GM18507 (cell line): ENCODE measurements around the gene BHLHA9.

ENCODE experiments used
- DNase-seq: peaks from one replicate; pipeline ENCODE4 v3.0.0; 2011; ENCODE audit warnings: low read depth; ENCODE audit not compliant: insufficient read length; ENCODE audit errors: extremely low spot score
- FAIRE-seq: peaks from 2 replicates; lab custom pipeline; 2011; peaks lifted over from hg19 to GRCh38; lab: Jason Lieb, UNC

BHLHA9 gene

DNA sequence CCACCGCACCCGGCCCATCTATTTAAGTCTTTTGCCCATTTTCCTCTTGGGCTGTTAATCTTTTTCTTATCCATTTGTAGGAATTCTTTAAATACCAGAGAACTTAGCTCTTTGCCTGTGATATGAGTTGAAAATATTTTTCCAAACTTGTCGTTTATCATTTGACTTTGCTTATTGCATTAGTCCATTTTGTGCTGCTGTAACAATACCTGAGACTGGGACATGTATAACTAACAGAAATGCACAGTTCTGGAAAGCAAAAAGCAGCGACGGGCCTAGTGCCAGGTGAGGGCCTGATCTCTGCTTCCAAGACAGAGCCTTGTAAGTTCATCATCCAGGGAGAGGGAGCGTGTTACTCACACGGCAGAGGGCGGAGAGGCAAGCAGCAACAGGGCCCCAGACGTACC lies 25.6 kb upstream of the BHLHA9 start:
- DNase-seq (no peak), FAIRE-seq (no peak)

DNA sequence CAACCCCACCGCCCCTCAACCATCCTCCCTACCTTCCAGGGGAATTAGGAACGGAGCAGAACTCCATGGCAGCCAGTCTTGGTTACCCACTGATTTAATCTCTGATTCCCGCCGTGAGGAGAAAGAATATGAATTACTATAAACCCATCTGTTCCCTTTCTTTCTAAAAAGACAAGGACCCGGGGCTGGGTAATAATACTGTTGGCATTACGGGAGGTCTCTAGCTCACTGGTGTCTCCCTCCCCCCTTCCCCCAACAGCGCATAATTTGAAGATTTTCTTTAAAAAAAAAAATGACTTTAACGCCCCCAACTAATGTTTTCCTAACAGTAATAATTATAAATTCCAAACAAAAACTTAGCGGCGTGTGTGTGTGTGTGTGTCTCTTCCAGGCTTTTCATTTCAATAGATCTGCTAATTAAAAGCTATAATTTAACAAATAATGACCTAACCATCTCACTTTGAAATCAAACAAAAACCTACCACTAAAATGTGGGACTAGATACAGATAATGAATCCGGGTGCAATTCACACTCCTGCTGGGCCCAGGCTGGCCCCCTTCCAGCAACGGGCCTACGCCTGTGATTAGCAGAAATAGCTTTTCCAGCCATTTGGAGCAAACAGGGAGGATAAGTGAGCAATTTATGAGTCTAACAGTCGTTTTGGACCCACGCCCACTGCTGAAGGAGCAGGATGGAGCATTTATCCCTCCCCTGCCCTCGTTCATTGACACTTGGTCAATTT lies 18.2 kb upstream of the BHLHA9 start:
- no peak for DNase-seq
- FAIRE-seq: no peak

DNA sequence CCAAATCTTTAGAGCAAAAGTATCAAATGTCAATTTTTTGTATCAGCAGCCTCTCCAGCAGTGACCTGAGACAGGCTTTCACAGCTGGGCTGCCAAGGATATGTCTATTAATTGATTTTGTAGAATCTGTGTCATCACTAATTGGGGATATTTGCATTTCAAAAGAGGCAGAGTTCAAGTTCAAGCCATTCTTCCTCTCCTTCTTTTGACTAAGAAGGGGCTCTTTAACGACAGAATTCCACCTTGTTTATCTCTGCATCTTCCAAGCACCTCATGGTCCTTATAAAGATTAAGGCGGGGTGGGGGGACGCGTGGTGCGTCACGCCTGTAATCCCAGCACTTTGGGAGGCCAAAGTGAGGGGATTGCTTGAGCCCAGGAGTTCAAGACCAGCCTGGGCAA lies 15.2 kb upstream of the BHLHA9 start:
- FAIRE-seq (no peak), DNase-seq (no peak)

- no peak for DNase-seq
- no peak for FAIRE-seq
Observed at GRCh38 chr17:1256699-1257098, 13.5 kb upstream of the BHLHA9 start.

DNA sequence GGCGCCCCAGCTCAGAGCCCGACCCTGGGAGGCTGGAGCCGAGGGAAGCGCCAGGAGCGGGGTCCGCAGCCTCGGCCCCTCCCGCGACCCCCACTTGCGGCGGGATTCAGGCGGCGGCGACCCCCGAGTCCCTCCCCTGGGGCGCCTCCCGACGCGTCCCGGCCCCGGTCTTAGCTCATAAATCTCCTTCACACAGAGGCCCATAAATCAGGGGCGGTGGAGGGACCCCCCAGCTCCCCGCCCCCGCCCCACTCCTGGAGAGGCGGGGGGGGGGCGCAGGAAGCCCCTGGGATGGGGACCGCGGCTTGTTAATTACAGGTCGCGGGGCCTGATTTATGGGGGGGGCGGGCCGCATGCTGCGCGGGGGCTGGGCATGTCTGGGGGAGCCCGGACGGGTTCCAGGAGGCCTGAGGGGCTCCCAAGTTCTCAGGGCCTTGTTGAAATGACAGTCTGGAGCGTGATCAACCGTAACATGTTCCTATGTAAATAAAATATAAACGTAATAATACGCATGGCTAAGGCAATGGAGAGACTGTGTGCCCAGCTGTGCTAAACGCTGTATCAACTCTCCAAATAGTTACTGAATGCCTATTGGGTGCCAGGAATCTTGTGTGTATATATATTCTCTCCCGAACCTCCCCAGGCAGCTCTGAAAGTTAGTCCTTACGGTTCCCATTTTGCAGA lies 10.0 kb upstream of the BHLHA9 start:
- DNase-seq (no peak), FAIRE-seq (no peak)

DNA sequence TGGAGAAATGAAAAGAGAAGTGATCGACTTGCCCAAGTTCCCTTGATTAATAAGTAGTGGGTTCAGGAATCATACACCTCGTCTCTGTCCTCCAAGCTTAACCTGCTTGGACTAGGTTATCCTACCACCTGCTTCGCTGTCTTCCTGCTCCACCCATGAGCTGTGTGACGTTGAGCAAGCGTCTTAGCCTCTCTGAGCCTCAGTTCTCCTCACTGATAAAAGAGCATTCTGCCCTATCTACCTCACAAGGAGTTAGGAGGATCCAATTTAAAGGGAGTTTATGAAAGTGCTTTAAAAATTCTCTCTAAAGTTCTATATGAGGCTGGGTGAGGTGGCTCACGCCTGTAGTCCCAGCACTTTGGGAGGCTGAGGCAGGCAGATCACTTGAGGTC lies 9.5 kb upstream of the BHLHA9 start:
- DNase-seq (no peak), FAIRE-seq (no peak)

DNA sequence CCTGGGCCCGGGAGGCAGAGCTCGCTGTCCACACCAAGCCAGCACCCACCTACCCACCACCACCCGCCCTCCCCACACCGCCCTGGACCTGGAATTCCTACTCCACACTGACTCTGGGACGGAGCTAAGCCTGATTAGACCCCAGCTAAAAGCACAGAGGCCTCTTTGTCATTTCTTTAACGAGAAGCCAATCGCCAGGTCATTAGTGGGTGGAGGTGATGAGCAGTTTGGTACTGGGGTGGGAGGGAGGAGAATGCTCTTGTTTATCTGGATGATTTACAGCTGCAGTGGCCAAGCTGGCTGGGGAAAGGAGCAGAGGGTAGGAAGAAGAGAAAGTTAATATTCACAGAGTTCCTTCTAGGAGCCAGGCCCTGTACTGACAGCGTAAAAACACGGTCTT lies 6.0 kb upstream of the BHLHA9 start:
- FAIRE-seq (no peak), DNase-seq (no peak)

GRCh38 chr17:1267471-1267943 lies 2.7 kb upstream of the BHLHA9 start:
- FAIRE-seq (no peak), DNase-seq (no peak)

DNA sequence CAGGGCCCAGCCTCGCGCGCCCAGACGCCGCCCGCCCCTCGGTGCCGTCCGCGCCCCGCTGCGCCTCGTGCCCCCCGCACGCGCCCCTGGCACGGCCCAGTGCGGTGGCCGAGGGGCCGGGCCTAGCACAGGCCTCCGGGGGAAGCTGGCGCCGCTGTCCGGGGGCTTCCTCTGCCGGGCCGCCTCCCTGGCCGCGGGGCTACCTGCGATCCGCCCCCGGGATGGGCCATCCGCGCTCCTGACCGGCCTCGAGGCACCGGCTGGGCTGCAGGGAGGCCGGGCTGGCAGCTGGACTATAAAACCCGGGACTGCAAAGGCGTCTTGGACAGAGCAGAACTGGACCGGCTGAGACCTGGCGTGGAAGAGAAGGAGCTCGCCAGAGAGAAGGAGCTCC lies 783 bp downstream of the BHLHA9 start:
- no peak for DNase-seq
- FAIRE-seq: no peak

DNA sequence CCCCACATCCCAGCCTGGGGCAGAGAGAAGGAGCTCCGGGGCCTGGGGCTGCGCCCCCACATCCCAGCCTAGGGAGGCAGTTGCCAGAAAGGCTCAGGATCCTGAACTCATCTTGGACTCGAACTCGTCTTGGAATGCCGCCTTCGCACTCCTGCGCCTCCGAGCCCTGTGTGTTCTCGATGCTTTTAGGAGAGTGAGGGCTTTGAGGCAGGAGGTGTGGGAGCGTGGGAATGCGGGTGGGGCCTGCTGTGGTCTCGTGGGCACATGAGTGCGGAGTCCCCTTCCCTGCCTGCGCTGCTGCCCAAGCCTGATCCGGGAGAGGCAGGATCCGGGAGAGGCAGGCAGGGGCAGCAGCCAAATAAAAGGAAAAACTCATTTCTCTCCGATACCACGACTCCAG lies 1.2 kb downstream of the BHLHA9 start:
- DNase-seq: no peak
- no peak for FAIRE-seq

GRCh38 chr17:1272701-1273100 lies 2.5 kb downstream of the BHLHA9 start:
- FAIRE-seq (no peak), DNase-seq (no peak)

- FAIRE-seq (no peak), DNase-seq (no peak)
Observed at GRCh38 chr17:1273492-1274244, 3.4 kb downstream of the BHLHA9 start.

DNA sequence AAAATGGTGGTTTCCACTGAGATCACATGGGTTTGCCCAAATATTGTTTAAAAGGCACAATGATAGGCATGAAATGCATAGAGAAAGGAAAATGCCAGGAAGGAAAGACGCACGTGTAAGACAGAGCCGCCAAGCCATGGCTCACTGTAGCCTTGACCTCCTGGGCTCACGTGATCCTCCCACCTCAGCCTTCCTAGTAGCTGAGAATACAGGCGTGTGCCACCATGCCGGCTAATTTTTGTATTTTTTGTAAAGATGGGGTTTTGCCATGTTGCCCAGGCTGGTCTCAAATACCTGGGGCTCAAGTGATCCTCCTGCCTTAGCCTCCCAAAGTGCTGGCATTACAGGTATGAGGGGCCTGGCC lies 4.0 kb downstream of the BHLHA9 start:
- no peak for DNase-seq
- FAIRE-seq: no peak

DNA sequence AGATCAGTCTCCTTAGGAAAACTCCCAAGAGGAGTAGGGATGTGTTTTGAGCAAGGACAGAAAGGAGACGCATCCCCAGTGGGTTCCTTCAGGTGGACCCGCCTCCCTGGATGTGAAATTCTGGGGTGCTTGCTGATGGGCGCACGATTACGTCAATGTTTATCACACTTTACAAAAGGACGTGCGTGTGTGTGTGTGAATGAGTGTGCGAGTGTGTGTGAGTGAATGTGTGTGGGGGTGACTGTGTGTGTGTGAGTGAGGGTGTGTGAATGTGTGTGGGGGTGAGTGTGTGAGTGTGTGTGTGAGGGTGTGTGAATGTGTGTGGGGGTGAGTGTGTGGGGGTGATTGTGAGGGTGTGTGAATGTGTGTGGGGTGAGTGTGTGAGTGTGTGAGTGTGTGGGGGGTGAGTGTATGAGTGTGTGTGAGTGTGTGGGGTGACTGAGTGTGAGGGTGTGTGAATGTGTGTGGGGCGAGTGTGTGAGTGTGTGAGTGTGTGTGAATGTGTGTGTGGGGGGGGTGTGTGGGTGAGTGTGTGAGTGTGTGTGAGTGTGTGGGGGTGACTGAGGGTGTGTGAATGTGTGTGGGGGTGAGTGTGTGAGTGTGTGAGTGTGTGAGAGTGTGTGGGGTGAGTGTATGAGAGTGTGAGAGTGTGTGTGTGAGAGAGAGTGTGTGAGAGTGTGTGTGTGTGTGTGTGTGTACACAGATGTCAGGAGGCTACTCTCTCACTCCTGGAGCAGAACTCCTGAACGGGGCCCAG lies 5.1 kb downstream of the BHLHA9 start:
- FAIRE-seq: no peak
- no peak for DNase-seq

- peak; percentile 80 for FAIRE-seq
- DNase-seq: peak; percentile 42
Observed at GRCh38 chr17:1275962-1276736, 5.9 kb downstream of the BHLHA9 start.

DNA sequence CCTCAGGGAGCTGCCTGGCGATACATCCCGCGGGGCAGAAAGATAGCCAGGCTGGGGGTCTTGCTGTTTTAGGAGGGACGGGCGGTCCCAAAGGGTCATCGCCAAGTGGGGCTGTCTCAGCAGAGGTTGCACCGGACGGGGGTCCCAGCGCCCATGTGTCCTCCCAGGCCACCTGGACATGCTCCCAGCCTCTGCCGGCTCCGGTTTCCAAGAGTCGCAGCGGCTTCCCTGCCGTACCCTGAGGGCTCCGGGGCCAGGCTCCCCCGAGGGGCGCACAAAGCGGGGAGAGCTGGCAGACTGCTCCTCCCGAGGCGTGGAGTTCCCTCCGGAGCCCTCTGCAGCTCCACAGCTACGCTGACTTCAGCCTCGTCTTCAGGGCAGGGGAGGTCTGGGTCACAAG lies 10.4 kb downstream of the BHLHA9 start:
- DNase-seq (no peak), FAIRE-seq (no peak)

GRCh38 chr17:1286379-1287106 lies 16.3 kb downstream of the BHLHA9 start:
- FAIRE-seq (no peak), DNase-seq (no peak)

GRCh38 chr17:1289695-1290094 lies 19.5 kb downstream of the BHLHA9 start:
- DNase-seq (no peak), FAIRE-seq (no peak)

DNA sequence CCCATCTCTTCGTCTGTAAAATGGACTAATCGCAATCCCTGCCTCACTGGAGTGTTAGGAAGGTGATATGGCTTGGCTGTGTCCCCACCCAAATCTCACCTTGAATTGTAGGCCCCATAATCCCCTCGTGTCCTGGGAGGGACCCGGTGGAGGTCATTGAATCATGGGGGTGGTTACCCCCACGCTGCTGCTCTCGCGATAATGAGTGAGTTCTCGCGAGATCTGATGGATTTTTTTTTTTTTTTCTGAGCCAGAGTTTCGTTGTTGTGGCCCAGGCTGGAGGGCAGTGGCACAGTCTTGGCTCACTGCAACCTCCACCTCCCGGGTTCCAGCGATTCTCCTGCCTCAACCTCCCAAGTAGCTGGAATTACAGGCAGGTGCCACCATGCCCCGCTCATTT lies 20.4 kb downstream of the BHLHA9 start:
- DNase-seq: no peak
- FAIRE-seq: no peak
